ENCODE data around the gene CIB4. TPM values are rescaled to one million over a fixed set of nuclear protein-coding genes. Genes with fewer than 3 reads are reported as not detected.

Gene CIB4
- total RNA-seq, 8 experiments from 2014 or later: 0.50 to 1.00 TPM; not detected in 6

GRCh38 chr2:26534098-26534864, 106.9 kb downstream of the CIB4 start:
- H3K27ac ChIP-seq: no peak overlapping the region
- peak in 4 of 8 experiments; percentile 59 to 83 (median 76) for ATAC-seq (replicated peaks in 6 of 8)
- H3K4me3 ChIP-seq: no peak overlapping the region
- 0 to 100% (median 78%) methylated on average over 1 to 3 of the region's 4 CpGs; no CpG with 5 or more reads in 3 of the 10 experiments for WGBS, 10 experiments
- in situ Hi-C loops (cut with MboI; ENCODE audit: low pct_unique_long_range_greater_than_20kb in 2 of 9, low sequenced_read_pairs in 9 of 9, unreplicated experiment in 9 of 9): no loop called here
- peaks cover 4 to 12% of the 10 kb centered on the region in 2 donors for H3K4me1 ChIP-seq (replicated peaks in 1 of 2)

DNA sequence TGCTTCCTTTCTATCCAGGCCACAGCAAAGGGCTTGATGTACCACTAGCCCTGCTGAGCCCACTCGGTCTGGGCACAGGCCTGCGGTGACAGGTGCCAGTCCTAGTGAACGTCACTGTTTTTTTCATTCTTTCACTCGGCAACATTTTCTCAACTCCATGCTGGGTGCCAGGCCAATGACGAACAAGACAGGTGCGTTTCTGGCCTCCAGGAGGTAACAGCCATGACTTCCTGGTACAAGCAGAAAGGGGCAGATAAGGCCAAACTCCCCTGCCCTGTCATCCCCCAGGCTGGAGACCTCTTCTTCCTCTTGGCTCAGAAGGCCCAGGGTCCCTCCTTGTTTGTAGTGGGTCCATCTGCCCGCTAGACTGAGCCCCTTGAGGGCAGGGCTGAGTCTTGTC, 107.5 kb downstream of the CIB4 start:
- ATAC-seq (replicated peaks in 6 of 8): no peak
- Histone ChIP-seq H3K4me3 (no peak overlapping the region), H3K27ac (no peak overlapping the region), H3K4me1 (replicated peaks in 1 of 2) (peaks cover 4 to 12% of the 10 kb centered on the region in 2 donors)
- WGBS, 10 experiments: 33 to 88% (median 77%) methylated on average over 1 to 6 of the region's 7 CpGs; no CpG with 5 or more reads in 2 of the 10 experiments
- in situ Hi-C loops (cut with MboI; ENCODE audit: low pct_unique_long_range_greater_than_20kb in 2 of 9, low sequenced_read_pairs in 9 of 9, unreplicated experiment in 9 of 9): no loop called here

GRCh38 chr2:26532301-26533250, 108.6 kb downstream of the CIB4 start:
- WGBS, 10 experiments: 60 to 100% (median 87%) methylated on average over 1 to 8 of the region's 12 CpGs; no CpG with 5 or more reads in 4 of the 10 experiments
- no peak overlapping the region for H3K4me3 ChIP-seq
- H3K27ac ChIP-seq: no peak overlapping the region
- in situ Hi-C loops (cut with MboI; ENCODE audit: low pct_unique_long_range_greater_than_20kb in 2 of 9, low sequenced_read_pairs in 9 of 9, unreplicated experiment in 9 of 9): no loop called here
- peaks cover 4 to 12% of the 10 kb centered on the region in 2 donors for H3K4me1 ChIP-seq (replicated peaks in 1 of 2)
- no peak for ATAC-seq (replicated peaks in 6 of 8)

Other genes starting within 250 kb of the CIB4 start
- 10 to 100 TPM in 1 of 8 experiments, 1 to 10 TPM in 1, under 1 TPM in 3, not detected in 3; 0.43 to 37.1 (median 0.58) TPM for gene DRC1, start 239.4 kb downstream of the CIB4 start, total RNA-seq
- under 1 TPM in 7 of 8 experiments, not detected in 1; 0.05 to 0.61 (median 0.31) TPM for gene OTOF, start 163.2 kb downstream of the CIB4 start, total RNA-seq
- 10 to 100 TPM in 1 of 8 experiments, 1 to 10 TPM in 4, under 1 TPM in 3; 0.13 to 15.5 (median 6.9) TPM for gene KCNK3, start 51.4 kb upstream of the CIB4 start, total RNA-seq
- gene SLC35F6, start 122.9 kb upstream of the CIB4 start, total RNA-seq: 10 to 100 TPM; 12.4 to 56.5 (median 23.3) TPM
- gene CENPA, start 144.7 kb upstream of the CIB4 start, total RNA-seq: 10 to 100 TPM in 2 of 8 experiments, 1 to 10 TPM in 4, under 1 TPM in 2; 0.46 to 19.1 (median 1.7) TPM
- 100 to 1,000 TPM in 2 of 8 experiments, 10 to 100 TPM in 3, under 1 TPM in 3; 0.09 to 255 (median 90.7) TPM for gene DPYSL5, start 206.8 kb upstream of the CIB4 start, total RNA-seq